Mucosa of stomach (tissue), 1 donor: ENCODE data around the gene PHKA2.
"Not testable (repeated sequence)": the region's sequence is repeated elsewhere in the genome, so short reads cannot be mapped to it uniquely, and the experiment has no call there.

ENCODE experiments used
- H3K27me3 ChIP-seq: one replicate; pipeline ENCODE4 v1.7.0; 2013; ENCODE audit warnings: mild to moderate bottlenecking, low read length; ENCODE audit not compliant: control insufficient read depth, insufficient read depth
- H3K36me3 ChIP-seq: one replicate; pipeline ENCODE4 v1.7.0; 2013; ENCODE audit warnings: low read length; ENCODE audit not compliant: control insufficient read depth, insufficient read depth
- H3K4me1 ChIP-seq: one replicate; pipeline ENCODE4 v1.7.0; 2013; ENCODE audit warnings: mild to moderate bottlenecking, low read length; ENCODE audit not compliant: control insufficient read depth, insufficient read depth
- H3K4me3 ChIP-seq: one replicate; pipeline ENCODE4 v1.7.0; 2013; ENCODE audit warnings: low read length
- H3K9ac ChIP-seq: one replicate; pipeline ENCODE4 v1.7.0; 2013; ENCODE audit warnings: mild to moderate bottlenecking, low read length, moderate library complexity
- H3K9me3 ChIP-seq: one replicate; pipeline ENCODE4 v1.7.0; 2013; ENCODE audit warnings: mild to moderate bottlenecking, low read length, moderate library complexity; ENCODE audit not compliant: control insufficient read depth
- donor health status: Pancreatic carcinoma.

Gene PHKA2

GRCh38 chrX:18873189-18873791 lies 110.6 kb downstream of the PHKA2 start:
- Histone ChIP-seq H3K9me3 (no peaks in the 10 kb centered on the region), H3K36me3 (no peaks in the 10 kb centered on the region), H3K4me1 (peaks cover 4% of the 10 kb centered on the region), H3K27me3 (no peaks in the 10 kb centered on the region), H3K9ac (no peak overlapping the region), H3K4me3 (no peak overlapping the region)

- Histone ChIP-seq H3K27me3 (no peaks in the 10 kb centered on the region), H3K9ac (no peak overlapping the region), H3K4me1 (peaks cover 4% of the 10 kb centered on the region), H3K9me3 (no peaks in the 10 kb centered on the region), H3K4me3 (no peak overlapping the region), H3K36me3 (no peaks in the 10 kb centered on the region)
Observed at GRCh38 chrX:18872621-18873020, 111.3 kb downstream of the PHKA2 start.

GRCh38 chrX:18871970-18872369 lies 111.9 kb downstream of the PHKA2 start:
- Histone ChIP-seq H3K9ac (no peak overlapping the region), H3K36me3 (no peaks in the 10 kb centered on the region), H3K4me1 (peaks cover 4% of the 10 kb centered on the region), H3K27me3 (no peaks in the 10 kb centered on the region), H3K4me3 (no peak overlapping the region), H3K9me3 (no peaks in the 10 kb centered on the region)

DNA sequence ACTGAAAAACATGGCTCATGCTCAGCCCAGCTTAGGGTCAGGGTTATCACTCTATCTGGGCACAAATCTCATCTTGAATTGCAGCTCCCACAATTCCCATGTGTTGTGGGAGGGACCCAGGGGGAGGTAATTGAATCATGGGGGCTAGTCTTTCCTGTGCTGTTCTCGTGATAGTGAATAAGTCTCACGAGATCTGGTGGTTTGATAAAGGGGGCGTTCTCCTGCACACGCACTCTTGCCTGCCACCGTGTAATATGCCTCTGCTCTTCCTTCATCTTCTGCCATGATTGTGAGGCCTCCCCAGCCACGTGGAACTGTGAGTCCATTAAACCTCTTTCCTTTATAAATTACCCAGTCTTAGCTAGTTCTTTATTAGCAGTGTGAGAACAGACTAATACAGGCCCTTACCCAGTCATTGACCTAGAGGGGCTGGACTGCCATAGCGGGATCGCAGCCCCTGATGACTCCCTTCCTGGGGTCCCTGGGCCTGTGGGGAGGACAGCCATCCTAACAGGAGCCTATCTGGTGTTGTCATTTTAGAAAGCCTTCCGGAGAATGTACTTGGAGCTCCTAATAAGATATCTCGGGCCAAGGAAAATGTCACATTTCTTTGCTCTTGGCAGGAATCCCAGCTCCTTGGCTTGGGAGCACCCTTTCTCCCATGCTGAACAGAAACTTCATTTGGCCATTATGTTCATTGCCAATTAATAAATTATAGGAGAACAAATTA lies 112.6 kb downstream of the PHKA2 start:
- Histone ChIP-seq H3K27me3 (no peaks in the 10 kb centered on the region), H3K9ac (no peak overlapping the region), H3K4me3 (no peak overlapping the region), H3K4me1 (peaks cover 4% of the 10 kb centered on the region), H3K36me3 (no peaks in the 10 kb centered on the region), H3K9me3 (no peaks in the 10 kb centered on the region)

DNA sequence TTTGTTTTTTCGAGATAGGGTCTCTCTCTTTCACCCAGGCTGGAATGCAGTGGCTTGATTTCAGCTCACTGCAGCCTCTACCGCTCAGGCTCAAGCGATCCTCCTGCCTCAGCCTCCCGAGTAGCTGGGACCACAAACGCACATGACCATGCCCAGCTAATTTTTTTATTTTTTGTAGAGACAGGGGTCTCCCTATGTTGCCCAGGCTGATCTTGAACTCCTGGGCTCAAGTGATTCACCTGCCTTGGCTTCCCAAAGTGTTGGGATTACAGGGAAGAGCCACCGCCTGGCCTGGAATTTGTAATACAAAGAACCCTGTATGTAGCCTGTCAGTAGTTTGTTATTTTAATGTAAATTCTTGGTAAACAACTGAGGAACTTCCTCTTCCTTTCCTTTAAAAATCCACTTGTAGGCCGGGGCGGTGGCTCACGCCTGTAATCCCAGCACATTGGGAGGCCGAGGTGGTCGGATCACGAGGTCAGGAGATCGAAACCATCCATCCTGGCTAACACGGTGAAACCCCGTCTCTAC lies 119.5 kb downstream of the PHKA2 start:
- H3K4me1 ChIP-seq, result no peaks in the 10 kb centered on the region
- H3K9ac ChIP-seq, result no peak overlapping the region
- no peak overlapping the region for H3K4me3 ChIP-seq
- H3K36me3 ChIP-seq, result no peaks in the 10 kb centered on the region
- no peaks in the 10 kb centered on the region for H3K9me3 ChIP-seq
- no peaks in the 10 kb centered on the region for H3K27me3 ChIP-seq

DNA sequence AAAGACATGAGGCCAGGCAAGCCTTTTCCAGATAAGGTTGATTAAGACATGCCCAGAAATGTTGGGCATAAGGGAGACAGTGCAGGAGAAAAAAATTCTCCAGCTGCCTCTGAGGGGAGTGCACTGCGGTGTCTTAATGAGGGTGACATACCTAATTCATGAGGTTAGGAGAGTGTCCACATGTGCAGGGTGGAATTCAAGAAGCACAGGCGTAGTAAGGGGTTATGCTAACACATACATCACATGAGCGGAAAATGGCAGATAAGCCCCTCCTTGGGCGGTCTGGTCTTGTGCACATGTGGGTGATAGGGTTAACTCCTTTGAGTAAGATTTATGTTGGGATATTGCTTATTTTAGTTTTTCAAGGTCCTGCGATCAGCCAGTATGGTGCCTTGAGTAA lies 122.4 kb downstream of the PHKA2 start:
- no peaks in the 10 kb centered on the region for H3K27me3 ChIP-seq
- no peak overlapping the region for H3K9ac ChIP-seq
- no peaks in the 10 kb centered on the region for H3K36me3 ChIP-seq
- H3K4me3 ChIP-seq, result no peak overlapping the region
- H3K4me1 ChIP-seq, result no peaks in the 10 kb centered on the region
- no peaks in the 10 kb centered on the region for H3K9me3 ChIP-seq

GRCh38 chrX:18856645-18856997 lies 127.3 kb downstream of the PHKA2 start:
- no peaks in the 10 kb centered on the region for H3K36me3 ChIP-seq
- no peak overlapping the region for H3K9ac ChIP-seq
- no peaks in the 10 kb centered on the region for H3K27me3 ChIP-seq
- H3K4me3 ChIP-seq, result no peak overlapping the region
- no peaks in the 10 kb centered on the region for H3K9me3 ChIP-seq
- H3K4me1 ChIP-seq, result no peaks in the 10 kb centered on the region

DNA sequence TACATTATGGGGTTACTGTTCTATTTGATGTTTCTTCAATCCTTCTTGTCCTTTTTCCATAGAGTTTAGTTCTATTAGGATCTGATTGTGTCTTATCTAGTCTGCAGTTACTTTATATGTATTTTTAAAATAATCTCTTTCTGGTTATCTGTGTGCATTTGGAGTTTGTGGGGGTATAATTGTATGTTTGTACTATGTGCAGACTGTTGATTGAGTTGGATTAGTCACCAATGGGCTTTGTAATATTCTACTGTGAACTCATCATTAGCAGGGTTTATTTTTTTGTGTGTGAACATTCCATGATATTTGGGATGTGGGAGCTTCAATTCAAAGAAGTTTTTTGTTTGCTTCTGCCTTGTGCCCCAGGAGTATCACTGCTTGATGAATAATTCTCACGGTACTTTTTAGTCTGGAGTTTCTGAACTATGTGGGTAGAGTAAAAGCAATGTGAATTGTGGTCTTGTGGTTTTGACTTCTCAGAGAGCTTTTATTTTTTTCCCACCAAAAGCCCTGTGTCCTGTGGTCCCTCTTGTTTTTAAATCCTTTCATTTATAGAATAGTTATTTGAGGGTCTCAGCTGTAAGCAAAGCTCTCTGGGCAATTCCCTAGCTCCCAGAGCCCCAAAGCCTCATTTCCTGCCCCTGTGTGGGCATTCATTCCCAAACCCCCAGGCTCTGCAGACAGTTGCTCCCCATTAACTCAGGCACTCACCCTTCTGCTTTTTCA lies 127.8 kb downstream of the PHKA2 start:
- Histone ChIP-seq H3K9me3 (no peaks in the 10 kb centered on the region), H3K36me3 (no peaks in the 10 kb centered on the region), H3K27me3 (no peaks in the 10 kb centered on the region), H3K4me1 (no peaks in the 10 kb centered on the region), H3K4me3 (no peak overlapping the region), H3K9ac (no peak overlapping the region)

GRCh38 chrX:18847901-18848300 lies 136.0 kb downstream of the PHKA2 start:
- H3K9ac ChIP-seq, H3K27me3 ChIP-seq, H3K4me1 ChIP-seq, H3K36me3 ChIP-seq, H3K4me3 ChIP-seq, H3K9me3 ChIP-seq: not testable (repeated sequence)
